ENCODE data around the gene SLC2A4RG. TPM values are rescaled to one million over a fixed set of nuclear protein-coding genes. Genes with fewer than 3 reads are reported as not detected.
"Not testable (repeated sequence)": the region's sequence is repeated elsewhere in the genome, so short reads cannot be mapped to it uniquely, and the experiment has no call there.

The SLC2A4RG gene
- polyA plus RNA-seq, 1 experiment = 26.0 TPM

DNA sequence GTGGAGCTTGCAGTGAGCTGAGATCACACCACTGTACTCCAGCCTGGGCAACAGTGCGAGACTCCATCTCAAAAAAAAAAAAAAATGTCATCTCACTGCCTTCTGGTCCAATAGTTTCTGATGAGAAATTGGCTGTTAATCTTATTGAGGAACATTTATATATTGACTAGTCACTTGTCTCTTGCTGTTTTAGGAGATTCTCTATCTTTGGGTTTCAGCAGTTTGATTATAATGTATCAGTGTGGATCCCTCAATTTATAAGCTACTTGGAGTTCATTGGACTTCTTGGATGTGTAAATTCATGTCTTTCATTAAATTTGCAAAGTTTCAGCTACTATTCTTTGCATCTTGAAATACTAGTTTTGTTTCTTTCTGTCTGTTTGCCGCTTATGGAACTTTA, 20.6 kb upstream of the SLC2A4RG start:
- no peak overlapping the region for H3K27ac ChIP-seq (ENCODE audit: low read depth, low read length)
- DNase-seq (ENCODE audit: low read depth, low spot score) = no peak
- ChIA-PET CTCF (interaction anchor here (0.6 kb wide), 1 partner anchor 32 kb away, joined by 3 read pairs; no protein-coding TSS in a partner anchor), POLR2A (interaction anchor here (0.7 kb wide), 1 partner anchor 22 kb away, joined by 3 read pairs; no protein-coding TSS in a partner anchor)
- no peak for TF ChIP-seq CTCF (IDR thresholded peaks at IDR 0.05; ENCODE audit: low read depth, low read length)
- H3K9me3 ChIP-seq (ENCODE audit: control insufficient read depth, insufficient read depth, low read length) = peaks cover 24% of the 10 kb centered on the region
- no peaks in the 10 kb centered on the region for H3K27me3 ChIP-seq (ENCODE audit: control insufficient read depth, insufficient read depth, low read length)
- H3K4me3 ChIP-seq (ENCODE audit: low read depth, low read length) = no peak overlapping the region

DNA sequence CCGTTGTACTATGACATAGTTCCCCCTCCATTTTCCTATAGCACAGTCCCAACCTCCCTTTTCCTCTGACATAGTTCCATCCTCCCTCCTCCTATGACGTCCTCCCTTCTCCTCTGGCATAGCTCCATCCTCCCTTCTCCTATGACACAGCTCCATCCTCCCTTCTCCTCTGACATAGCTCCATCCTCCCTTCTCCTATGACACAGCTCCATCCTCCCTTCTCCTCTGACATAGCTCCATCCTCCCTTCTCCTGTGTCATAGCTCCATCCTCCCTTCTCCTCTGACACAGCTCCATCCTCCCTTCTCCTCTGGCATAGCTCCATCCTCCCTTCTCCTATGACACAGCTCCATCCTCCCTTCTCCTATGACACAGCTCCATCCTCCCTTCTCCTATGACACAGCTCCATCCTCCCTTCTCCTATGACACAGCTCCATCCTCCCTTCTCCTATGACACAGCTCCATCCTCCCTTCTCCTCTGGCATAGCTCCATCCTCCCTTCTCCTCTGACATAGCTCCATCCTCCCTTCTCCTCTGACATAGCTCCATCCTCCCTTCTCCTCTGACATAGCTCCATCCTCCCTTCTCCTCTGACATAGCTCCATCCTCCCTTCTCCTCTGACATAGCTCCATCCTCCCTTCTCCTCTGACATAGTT, 16.5 kb upstream of the SLC2A4RG start:
- DNase-seq (ENCODE audit: low read depth, low spot score); H3K4me3 ChIP-seq (ENCODE audit: low read depth, low read length); H3K27me3 ChIP-seq (ENCODE audit: control insufficient read depth, insufficient read depth, low read length); H3K27ac ChIP-seq (ENCODE audit: low read depth, low read length): not testable (repeated sequence)
- POLR2A ChIA-PET = interaction anchor here (0.7 kb wide), 1 partner anchor 16 kb away, joined by 3 read pairs; the partner anchor contains the start of gene SLC2A4RG
- peaks cover 22% of the 10 kb centered on the region for H3K9me3 ChIP-seq (ENCODE audit: control insufficient read depth, insufficient read depth, low read length)
- CTCF ChIA-PET = interaction anchor here (0.7 kb wide), 1 partner anchor 15 kb away, joined by 3 read pairs; the partner anchor contains the start of gene ZGPAT

GRCh38 chr20:63730189-63730733, 9.3 kb upstream of the SLC2A4RG start:
- DNase-seq (ENCODE audit: low read depth, low spot score); POLR2A ChIA-PET; H3K27ac ChIP-seq (ENCODE audit: low read depth, low read length); H3K4me3 ChIP-seq (ENCODE audit: low read depth, low read length); CTCF ChIA-PET; H3K9me3 ChIP-seq (ENCODE audit: control insufficient read depth, insufficient read depth, low read length); H3K27me3 ChIP-seq (ENCODE audit: control insufficient read depth, insufficient read depth, low read length): not testable (repeated sequence)

DNA sequence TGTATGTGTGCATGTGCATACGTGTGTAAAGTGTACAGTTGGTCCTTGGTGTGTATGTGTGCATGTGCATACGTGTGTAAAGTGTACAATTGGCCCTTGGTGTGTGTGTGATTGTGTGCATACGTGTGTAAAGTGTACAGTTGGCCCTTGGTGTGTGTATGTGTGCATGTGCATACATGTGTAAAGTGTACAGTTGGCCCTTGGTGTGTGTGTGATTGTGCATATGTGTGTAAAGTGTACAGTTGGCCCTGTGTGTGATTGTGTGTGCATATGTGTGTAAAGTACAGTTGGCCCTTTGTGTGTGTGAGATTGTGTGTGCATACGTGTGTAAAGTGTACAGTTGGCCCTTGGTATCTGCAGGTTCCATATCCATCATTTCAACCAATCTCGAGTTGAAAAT, 8.2 kb upstream of the SLC2A4RG start:
- no peak overlapping the region for H3K27ac ChIP-seq (ENCODE audit: low read depth, low read length)
- CTCF ChIA-PET = no interaction called here
- TF ChIP-seq CTCF (IDR thresholded peaks at IDR 0.05; ENCODE audit: low read depth, low read length) = no peak
- POLR2A ChIA-PET = no interaction called here
- no peaks in the 10 kb centered on the region for H3K27me3 ChIP-seq (ENCODE audit: control insufficient read depth, insufficient read depth, low read length)
- DNase-seq (ENCODE audit: low read depth, low spot score) = no peak
- no peak overlapping the region for H3K4me3 ChIP-seq (ENCODE audit: low read depth, low read length)
- no peaks in the 10 kb centered on the region; the same call in 1 of the 2 replicates for H3K9me3 ChIP-seq (ENCODE audit: control insufficient read depth, insufficient read depth, low read length)

DNA sequence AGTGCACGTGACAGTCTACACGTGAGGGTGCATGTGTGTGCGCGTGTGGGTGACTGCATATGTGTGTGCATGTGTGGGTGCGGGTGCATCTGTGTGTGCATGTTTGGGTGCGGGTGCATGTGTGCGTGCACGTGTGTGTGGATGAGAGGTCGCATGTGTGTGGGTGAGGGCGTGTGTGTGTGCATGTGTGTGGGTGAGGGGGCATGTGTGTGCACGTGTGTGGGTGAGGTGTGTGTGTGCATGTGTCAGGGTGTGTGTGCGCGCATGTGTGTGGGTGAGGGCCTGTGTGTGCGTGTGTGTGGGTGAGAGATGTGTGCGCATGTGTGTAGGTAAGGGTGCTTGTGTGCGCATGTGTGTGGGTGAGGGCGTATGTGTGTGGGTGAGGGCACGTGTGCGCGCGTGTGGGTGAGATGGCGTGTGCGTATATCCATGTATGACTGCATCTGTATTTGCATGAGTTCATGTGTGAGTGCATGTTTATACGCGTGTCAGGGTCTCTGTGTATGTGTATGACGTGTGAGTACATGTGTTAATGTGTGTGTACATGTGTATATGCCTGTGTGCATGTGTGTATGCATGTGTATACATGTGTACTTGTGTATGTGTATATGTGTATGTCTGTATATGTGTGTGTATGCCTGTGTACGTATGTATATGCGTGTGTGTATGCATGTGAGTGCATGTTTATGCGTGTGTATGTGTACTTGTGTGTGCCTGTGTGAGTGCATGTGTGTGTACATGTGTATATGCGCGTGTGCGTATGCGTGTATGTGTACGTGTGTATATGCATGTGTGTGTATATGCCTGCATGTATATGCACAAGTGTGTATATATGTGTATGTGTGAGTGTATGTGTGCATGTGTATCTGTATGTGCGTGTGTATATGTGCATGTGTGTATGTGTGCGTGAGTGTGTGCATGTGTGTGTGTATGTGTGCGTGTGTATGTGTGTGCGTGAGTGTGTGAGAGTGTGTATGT, 7.2 kb upstream of the SLC2A4RG start:
- POLR2A ChIA-PET = no interaction called here
- no peak for TF ChIP-seq CTCF (IDR thresholded peaks at IDR 0.05; ENCODE audit: low read depth, low read length)
- no peak for DNase-seq (ENCODE audit: low read depth, low spot score)

More for the DNA sequence above, 7.2 kb upstream of the SLC2A4RG start:
- Histone ChIP-seq H3K9me3 (ENCODE audit: control insufficient read depth, insufficient read depth, low read length) (no peaks in the 10 kb centered on the region; the same call in 1 of the 2 replicates), H3K27me3 (ENCODE audit: control insufficient read depth, insufficient read depth, low read length) (no peaks in the 10 kb centered on the region), H3K27ac (ENCODE audit: low read depth, low read length) (no peak overlapping the region), H3K4me3 (ENCODE audit: low read depth, low read length) (no peak overlapping the region)
- CTCF ChIA-PET = no interaction called here

Measured in AG04450 (cell line).